Lung (tissue), 12 donors: ENCODE data around the gene ANKRD40CL. TPM values are rescaled to one million over a fixed set of nuclear protein-coding genes. Genes with fewer than 3 reads are reported as not detected.

Source experiments
- ATAC-seq: fragments of 200-7000 bp; cut with Tn5 transposase; one replicate; pipeline ENCODE4 v1.9.1; 2020; ENCODE audit warnings: moderate number of reproducible peaks; ENCODE audit not compliant: insufficient read depth, low FRiP score
- DNase-seq, 3 donors: peaks; one replicate each; pipeline ENCODE4 v3.0.0-alpha.2; 2013 to 2017
- H3K27ac ChIP-seq, 2 donors: one replicate each; pipeline ENCODE4 v1.5.1; 2013; ENCODE audit warnings: mild to moderate bottlenecking in 2 of 2, moderate library complexity in 2 of 2, control low read depth in 1 of 2, inconsistent platforms in 1 of 2, low read depth in 1 of 2, low read length in 1 of 2
- H3K27me3 ChIP-seq, 3 donors: one replicate each; pipeline ENCODE4 v1.5.1; 2013; ENCODE audit warnings: low read length in 2 of 3; ENCODE audit not compliant: control insufficient read depth in 3 of 3, insufficient read depth in 3 of 3
- H3K36me3 ChIP-seq, 4 donors: one replicate each; pipeline ENCODE4 v1.5.1; 2013; ENCODE audit warnings: low read length in 4 of 4, mild to moderate bottlenecking in 1 of 4, moderate library complexity in 1 of 4; ENCODE audit not compliant: control insufficient read depth in 4 of 4, insufficient read depth in 4 of 4
- H3K4me1 ChIP-seq, 5 donors: one replicate each; pipeline ENCODE4 v1.5.1; 2013; ENCODE audit warnings: low read length in 5 of 5, mild to moderate bottlenecking in 2 of 5, moderate library complexity in 1 of 5; ENCODE audit not compliant: control insufficient read depth in 5 of 5, insufficient read depth in 5 of 5
- H3K4me3 ChIP-seq: one replicate; pipeline ENCODE4 v1.5.1; 2013; ENCODE audit warnings: mild to moderate bottlenecking, control low read depth, moderate library complexity
- H3K9ac ChIP-seq, 2 donors: one replicate each; pipeline ENCODE4 v1.5.1; 2013; ENCODE audit warnings: low read length in 2 of 2, control low read depth in 1 of 2; ENCODE audit not compliant: insufficient read depth in 1 of 2
- H3K9me3 ChIP-seq, 4 donors: one replicate each; pipeline ENCODE4 v1.5.1; 2013; ENCODE audit warnings: low read length in 3 of 4, mild to moderate bottlenecking in 1 of 4, moderate library complexity in 1 of 4; ENCODE audit not compliant: control insufficient read depth in 4 of 4, insufficient read depth in 3 of 4
- CTCF ChIP-seq: IDR thresholded peaks from 2 replicates; pipeline ENCODE4 v1.5.1; 2012; ENCODE audit warnings: mild to moderate bottlenecking; ENCODE audit errors: control extremely low read depth, extremely low read depth
- WGBS, 2 donors: extraction: QIAGEN DNeasy Blood & Tissue Kit; methylation state at CpG; one replicate each; pipeline ENCODE4 v1.1.7; 2013; 5-methylcytosine and 5-hydroxymethylcytosine counted together
- polyA plus RNA-seq, 2 donors: library from polyadenylated mRNA; stranded (reverse); fragments of 200-250 nt; gene quantifications; one replicate each; pipeline ENCODE4 v1.2.1, GENCODE V29; 2013
- total RNA-seq, 2 donors: library from RNA; depleted of rRNA in 1 of 2; stranded (reverse); fragments of >200 nt in 1 of 2; gene quantifications; one replicate each; pipeline ENCODE4 v1.2.1, GENCODE V29; 2014 to 2021
- donor health status: control.
- donor health status: control.
- donor health status: Bipolar disorder and iron deficiency.
- donor health status: healthy.
- donor health status: DM: yes; HTN: yes; CAD: no.

ANKRD40CL gene
- total and polyA plus RNA-seq, 4 donors = not detected

DNA sequence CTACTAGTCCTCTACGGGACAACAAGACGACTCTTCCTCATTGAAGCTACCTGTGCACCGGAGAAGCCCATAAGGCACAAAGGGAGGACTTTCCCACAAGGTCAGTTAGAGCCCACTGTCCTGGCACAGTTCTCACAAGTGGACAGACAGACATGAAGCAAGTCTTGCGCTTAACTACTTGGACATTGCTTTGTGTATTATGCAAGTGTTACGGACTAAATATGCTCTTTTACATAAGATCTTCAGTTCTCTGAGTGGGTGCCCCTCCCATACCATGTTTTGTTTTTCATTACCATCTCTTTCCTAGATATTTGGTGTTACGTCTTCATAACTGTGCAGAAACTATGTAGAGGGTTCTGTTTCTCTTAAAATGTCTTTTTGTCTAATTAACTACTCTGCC, 18.1 kb downstream of the ANKRD40CL start:
- no peak for TF ChIP-seq CTCF
- ATAC-seq (no peak), DNase-seq (no peak)
- 84 to 86% methylated on average over 6 of the region's 6 CpGs for WGBS, 2 donors
- no peak overlapping the region for H3K4me3 ChIP-seq
- no peaks in the 10 kb centered on the region for H3K27me3 ChIP-seq
- H3K4me1 ChIP-seq = no peaks in the 10 kb centered on the region
- H3K9me3 ChIP-seq = no peaks in the 10 kb centered on the region
- H3K36me3 ChIP-seq = peaks cover 16 to 69% (median 57%) of the 10 kb centered on the region in 4 donors
- H3K9ac ChIP-seq = no peak overlapping the region
- H3K27ac ChIP-seq = no peak overlapping the region

DNA sequence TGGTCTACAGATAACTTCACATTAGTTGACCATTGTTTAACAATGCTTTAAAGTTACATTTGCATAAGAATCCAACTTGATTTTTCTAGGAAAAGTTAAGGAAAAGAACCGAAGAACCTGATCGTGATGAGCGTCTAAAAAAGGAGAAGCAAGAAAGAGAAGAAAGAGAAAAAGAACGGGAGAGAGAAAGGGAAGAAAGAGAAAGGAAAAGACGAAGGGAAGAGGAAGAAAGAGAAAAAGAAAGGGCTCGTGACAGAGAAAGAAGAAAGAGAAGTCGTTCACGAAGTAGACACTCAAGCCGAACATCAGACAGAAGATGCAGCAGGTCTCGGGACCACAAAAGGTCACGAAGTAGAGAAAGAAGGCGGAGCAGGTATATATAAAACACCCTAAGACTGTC, 21.7 kb downstream of the ANKRD40CL start:
- 83 to 92% methylated on average over 12 of the region's 12 CpGs for WGBS, 2 donors
- Histone ChIP-seq H3K9me3 (no peaks in the 10 kb centered on the region), H3K4me3 (no peak overlapping the region), H3K27ac (no peak overlapping the region), H3K9ac (no peak overlapping the region), H3K4me1 (peaks cover 0 to under 1% (median 0%) of the 10 kb centered on the region in 5 donors), H3K27me3 (no peaks in the 10 kb centered on the region), H3K36me3 (peaks cover 27 to 79% (median 63%) of the 10 kb centered on the region in 4 donors)
- no peak for DNase-seq
- no peak for ATAC-seq
- TF ChIP-seq CTCF = no peak

- DNase-seq = no peak
- ATAC-seq = no peak
- H3K27me3 ChIP-seq = no peaks in the 10 kb centered on the region
- H3K4me1 ChIP-seq = peaks cover 0 to 7% (median 0%) of the 10 kb centered on the region in 5 donors
- peaks cover 26 to 43% (median 29%) of the 10 kb centered on the region in 4 donors for H3K36me3 ChIP-seq
- no peak overlapping the region for H3K27ac ChIP-seq
- WGBS, 2 donors = 50 to 51% methylated on average over 2 of the region's 2 CpGs
- H3K9ac ChIP-seq = no peak overlapping the region
- H3K4me3 ChIP-seq = no peak overlapping the region
- TF ChIP-seq CTCF = no peak
- no peaks in the 10 kb centered on the region for H3K9me3 ChIP-seq
Measured at GRCh38 chr17:50739098-50739497, 28.2 kb downstream of the ANKRD40CL start.

GRCh38 chr17:50737118-50737698, 30.1 kb downstream of the ANKRD40CL start:
- H3K36me3 ChIP-seq = peaks cover 18 to 27% (median 21%) of the 10 kb centered on the region in 4 donors
- H3K9me3 ChIP-seq = no peaks in the 10 kb centered on the region
- peaks cover 0 to 7% (median under 1%) of the 10 kb centered on the region in 5 donors for H3K4me1 ChIP-seq
- DNase-seq (no peak), ATAC-seq (no peak)
- 95 to 100% methylated on average over 2 of the region's 2 CpGs for WGBS, 2 donors
- TF ChIP-seq CTCF = no peak
- no peak overlapping the region for H3K27ac ChIP-seq
- H3K9ac ChIP-seq = no peak overlapping the region
- no peak overlapping the region for H3K4me3 ChIP-seq
- H3K27me3 ChIP-seq = no peaks in the 10 kb centered on the region
